NCI-H345 treated with DMSO at 0.1 percent for 48 hours (cell line): ENCODE measurements around the gene ZNF791.
A peak's percentile ranks its signal among the peaks of the same experiment; 100 is the strongest.
"Not testable (repeated sequence)": the region's sequence is repeated elsewhere in the genome, so short reads cannot be mapped to it uniquely, and the experiment has no call there.

ENCODE experiments used
- DNase-seq: peaks from one replicate; lab custom pipeline; 2025; ENCODE audit not compliant: unreplicated experiment; lab: John Stamatoyannopoulos, UW

The ZNF791 gene

DNA sequence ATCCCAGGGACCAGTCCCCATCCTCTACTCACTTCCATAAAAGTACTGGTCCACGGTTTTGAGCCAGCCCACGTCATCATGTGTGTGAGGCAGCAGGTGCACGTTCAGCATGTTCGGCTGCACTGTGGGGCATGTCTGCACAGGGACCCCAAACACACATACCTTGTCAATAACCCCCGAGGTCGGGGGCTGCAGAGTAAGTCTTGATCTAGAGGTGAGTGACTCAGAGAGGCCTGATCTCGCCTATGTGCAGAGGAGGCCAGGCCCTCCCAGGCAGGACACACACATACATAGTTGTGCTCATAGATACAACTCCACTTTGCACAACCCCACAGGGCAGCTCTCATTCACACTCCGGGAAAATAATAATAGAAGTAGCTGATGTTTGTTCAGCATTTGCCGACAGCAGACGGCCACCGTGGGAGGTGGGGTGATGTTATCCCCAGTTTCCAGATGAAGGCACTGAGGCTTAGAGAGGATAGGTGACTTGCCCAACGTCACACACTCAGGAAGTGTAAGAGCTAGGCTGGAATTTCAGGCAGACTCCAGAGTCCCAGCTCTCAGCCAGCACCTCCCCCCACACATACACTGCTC, 55.0 kb downstream of the ZNF791 start:
- DNase-seq: no peak

DNA sequence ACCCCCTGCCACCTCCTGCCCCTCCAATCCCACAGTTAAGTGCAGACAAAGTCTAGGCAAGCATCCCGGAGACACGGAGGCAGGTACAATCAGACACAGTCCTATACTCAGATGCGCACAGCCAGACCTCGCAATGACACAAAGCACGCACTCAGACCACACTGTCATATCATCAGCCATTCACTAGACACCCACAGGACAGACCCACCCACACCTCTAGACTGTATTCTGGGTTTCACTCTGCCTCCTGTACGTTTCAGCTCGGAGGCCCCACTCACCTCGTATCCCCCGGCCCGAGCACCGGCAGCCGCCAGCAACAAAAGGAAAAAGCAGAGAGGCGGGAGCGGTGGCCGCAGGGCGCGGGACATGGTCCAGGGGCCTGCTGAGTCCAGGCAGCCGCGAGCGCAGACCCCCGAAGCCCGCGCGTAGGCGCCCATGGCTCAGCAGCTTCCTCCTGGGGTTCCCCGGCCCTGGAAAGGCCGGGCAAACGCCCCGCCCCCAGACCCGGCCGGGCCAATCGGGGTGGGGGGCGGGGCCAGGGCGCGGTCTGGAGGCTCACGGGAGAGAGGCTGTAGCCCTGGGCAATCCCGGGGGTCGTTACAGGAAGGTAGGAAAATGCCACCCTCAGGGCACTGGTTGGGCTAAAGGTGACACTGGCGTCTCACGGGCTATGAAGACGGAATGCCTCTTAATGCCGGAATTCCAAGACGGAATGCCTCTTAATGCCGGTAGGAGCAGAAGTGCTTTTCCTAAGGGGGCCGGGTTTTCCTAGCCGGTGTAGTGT, 55.7 kb downstream of the ZNF791 start, which contains the start of the genes MAN2B1 and WDR83:
Gene MAN2B1 (minus strand): TSS at position 478 of the 784 bp plus-strand sequence. CDS start 41 bp downstream, at position 437.
Gene WDR83 (plus strand): TSS at position 543 of the 784 bp plus-strand sequence. CDS start 2,984 bp downstream, outside the sequence.
- DNase-seq: no peak

GRCh38 chr19:12667731-12668302, 57.1 kb downstream of the ZNF791 start:
- no peak for DNase-seq

DNA sequence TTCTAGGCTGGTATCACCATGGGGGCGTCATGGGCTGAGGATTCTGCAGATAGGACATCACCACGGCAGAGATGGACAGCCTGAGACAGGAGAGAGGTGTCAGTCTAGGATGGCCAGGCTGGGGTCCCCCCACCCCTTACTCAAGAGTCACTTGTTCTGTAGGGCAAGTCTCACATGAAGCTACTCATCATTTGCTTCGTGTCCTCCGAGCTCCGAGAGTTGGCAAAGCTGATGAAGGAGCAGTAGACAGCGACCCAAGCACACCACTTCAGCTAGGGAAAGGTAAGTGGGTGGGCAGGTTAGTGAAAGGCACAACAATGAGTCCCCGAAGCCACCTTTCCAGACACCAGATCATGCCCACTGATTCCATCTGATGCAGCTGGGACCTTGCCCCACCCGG, 57.6 kb downstream of the ZNF791 start:
- DNase-seq: no peak

- DNase-seq: no peak
Measured at GRCh38 chr19:12668932-12669269, 58.2 kb downstream of the ZNF791 start.

DNA sequence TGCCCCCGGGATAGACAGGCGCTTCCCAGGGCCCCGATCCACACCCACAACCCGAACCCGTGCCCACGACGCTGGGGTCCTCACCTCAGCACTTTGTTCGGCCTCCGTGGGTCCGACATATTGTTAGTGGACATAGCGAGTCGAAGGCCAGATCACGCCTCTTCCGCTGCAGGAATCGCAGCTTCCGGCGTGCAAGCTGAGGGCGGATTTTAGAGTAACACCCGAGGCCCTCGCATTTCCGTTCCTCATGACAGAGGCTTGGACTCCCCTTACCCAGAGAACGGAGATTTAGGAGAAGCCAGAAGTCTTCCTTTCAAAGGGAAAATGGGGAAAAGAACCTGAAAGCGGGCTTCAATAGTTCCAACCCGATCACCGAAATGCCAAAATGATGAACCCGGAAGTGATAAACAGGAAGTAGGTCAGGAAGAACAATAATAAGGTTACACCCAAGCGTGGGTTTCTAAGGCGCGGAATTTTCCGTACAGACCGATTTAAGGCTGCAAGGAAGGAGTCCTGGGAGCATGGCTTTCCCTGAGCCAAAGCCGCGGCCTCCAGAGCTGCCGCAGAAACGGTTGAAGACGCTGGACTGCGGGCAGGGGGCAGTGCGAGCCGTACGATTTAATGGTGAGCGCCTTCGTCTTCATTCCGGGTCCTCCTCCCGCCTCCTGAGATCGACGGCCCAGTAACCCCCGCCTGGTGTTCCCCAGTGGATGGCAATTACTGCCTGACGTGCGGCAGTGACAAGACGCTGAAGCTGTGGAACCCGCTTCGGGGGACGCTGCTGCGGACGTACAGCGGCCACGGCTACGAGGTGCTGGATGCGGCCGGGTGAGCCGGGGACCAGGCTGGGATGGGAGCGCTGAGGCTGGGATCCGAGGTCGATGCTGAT, 58.8 kb downstream of the ZNF791 start:
- DNase-seq: no peak

DNA sequence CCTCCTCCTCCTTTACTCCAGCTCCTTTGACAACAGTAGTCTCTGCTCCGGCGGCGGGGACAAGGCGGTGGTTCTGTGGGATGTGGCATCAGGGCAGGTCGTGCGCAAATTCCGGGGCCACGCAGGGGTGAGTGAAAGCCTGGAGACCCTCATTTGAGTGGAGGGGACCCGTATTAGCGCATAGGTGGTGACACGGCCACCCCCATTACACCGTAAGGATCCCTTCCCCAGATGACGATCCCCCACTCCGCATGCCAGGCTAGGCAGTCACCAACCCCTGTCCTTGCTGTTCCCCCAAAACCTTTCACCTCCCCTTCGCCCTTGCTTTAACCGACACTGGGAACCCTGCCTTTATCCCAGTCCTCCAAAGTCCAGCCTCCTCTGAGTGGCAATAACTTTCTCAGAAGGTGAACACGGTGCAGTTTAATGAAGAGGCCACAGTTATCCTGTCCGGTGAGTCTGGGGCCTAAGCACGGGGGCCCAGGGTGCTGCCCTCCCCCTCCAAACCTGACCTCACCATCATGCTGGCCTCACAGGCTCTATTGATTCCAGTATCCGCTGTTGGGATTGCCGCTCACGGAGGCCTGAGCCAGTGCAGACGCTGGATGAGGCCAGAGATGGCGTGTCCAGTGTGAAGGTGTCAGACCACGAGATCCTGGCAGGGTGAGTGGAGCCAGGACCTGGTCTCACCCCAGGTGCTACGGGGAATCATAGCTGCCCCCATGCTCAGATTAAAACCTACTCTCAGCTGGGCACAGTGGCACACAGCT, 59.6 kb downstream of the ZNF791 start:
- DNase-seq: no peak

- no peak for DNase-seq
Measured at GRCh38 chr19:12672744-12673143, 62.0 kb downstream of the ZNF791 start.

DNA sequence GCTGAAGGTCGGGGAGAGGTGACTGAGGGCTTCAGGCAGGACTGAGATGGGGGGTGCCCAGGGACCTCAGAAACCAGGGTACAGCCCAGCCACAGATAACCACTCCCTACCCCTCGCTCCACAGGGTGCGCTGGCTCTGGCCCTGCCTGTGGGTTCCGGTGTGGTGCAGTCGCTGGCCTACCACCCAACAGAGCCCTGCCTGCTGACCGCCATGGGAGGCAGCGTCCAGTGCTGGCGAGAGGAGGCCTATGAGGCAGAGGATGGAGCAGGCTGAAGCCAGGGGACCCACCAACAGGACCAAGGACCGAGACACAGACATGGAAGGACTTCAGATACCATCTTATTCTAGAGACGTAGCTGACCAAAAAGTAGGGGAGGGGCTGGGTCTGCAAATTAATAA, 64.7 kb downstream of the ZNF791 start:
- no peak for DNase-seq

GRCh38 chr19:12675940-12676339, 65.2 kb downstream of the ZNF791 start:
- no peak for DNase-seq

GRCh38 chr19:12676384-12676792, 65.7 kb downstream of the ZNF791 start:
- no peak for DNase-seq

- no peak for DNase-seq
Measured at GRCh38 chr19:12676928-12677327, 66.2 kb downstream of the ZNF791 start.

DNA sequence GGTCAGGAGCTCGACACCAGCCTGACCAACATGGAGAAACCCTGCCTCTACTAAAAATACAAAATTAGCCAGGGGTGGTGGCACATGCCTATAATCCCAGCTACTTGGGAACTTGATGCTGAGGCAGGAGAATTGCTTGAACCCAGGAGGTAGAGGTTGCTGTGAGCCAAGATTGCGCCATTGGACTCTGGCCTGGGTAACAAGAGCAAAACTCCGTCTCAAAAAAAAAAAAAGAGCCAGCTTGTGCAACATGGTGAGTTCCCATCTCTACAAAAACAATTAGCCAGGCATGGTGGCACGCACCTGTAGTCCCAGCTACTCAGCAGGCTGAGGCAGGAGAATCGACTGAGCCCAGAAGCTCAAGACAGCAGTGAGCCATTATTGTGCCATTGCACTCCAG, 67.3 kb downstream of the ZNF791 start:
- DNase-seq: not testable (repeated sequence)

- no peak for DNase-seq
Measured at GRCh38 chr19:12680034-12680433, 69.3 kb downstream of the ZNF791 start.

DNA sequence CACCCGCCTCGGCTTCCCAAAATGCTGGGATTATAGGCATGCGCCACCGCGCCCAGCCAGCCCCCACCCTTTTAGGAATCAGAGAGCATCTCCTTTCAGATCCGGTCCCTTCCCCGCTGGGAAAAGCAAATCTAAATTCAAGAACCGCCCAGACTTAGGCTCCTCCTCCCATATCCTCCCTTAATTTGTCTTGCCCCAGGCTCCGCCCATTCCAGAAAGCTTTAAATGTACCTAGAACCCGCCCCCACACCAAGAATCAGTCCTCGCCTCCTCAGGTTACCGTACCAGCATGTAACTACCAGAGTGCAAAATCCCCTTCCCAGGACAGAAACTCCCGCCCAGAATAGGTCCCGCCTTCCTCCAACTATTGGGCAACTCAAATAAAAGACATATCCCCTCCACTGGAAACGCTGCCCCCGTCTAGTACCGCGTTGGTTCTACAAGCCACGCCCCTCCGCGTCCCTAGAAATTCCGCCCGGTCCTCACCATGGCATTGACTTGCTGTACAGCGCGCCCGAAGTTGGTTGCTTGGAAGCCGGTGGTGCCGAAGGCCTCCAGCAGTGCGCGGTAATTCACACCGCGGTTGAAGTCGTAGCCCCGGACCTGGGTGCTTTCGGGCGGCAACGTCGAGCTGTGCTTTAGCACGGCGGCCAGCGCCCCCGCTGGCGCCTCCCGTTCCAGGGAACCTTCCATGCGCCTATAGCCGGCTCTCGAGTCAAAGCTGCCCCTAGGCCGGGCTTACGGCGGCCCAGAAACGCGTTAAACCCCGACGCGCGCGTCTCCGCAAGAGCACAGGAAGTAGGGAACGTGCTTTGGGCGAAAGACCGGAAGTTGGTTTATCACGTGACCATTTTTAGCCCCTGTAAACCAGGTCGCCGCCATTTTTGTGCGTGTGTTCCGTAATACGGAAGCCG, 70.6 kb downstream of the ZNF791 start, which contains the start of gene DHPS:
Gene DHPS (minus strand): TSS at position 807 of the 914 bp plus-strand sequence. CDS start 114 bp downstream, at position 693.
- DNase-seq: peak; percentile 63
